Activated naive CD4-positive, alpha-beta T cell treated with anti-CD3 and anti-CD28 coated beads, Interleukin-2, amount 10 ng/mL, durations not matched to agents 7 days and 5 days (primary cell): ENCODE measurements around the gene LRRC8B.

Experiments used
- CTCF ChIA-PET: fragments of 350-600 bp; sonication (Branson Sonifier 250); formaldehyde crosslinking; loops from one replicate; lab custom pipeline; 2021; ENCODE audit warnings: antibody characterized with exemption; lab: Charles Lee
- DNase-seq: peaks from one replicate; pipeline ENCODE4 v3.0.0-alpha.2; 2020
- H3K27ac Mint-ChIP-seq: one replicate; pipeline ENCODE4 v1.8.0; 2021; ENCODE audit warnings: mild to moderate bottlenecking, moderate library complexity, mixed read lengths
- H3K27me3 Mint-ChIP-seq: one replicate; pipeline ENCODE4 v1.8.0; 2021; ENCODE audit warnings: mild to moderate bottlenecking, mixed read lengths
- H3K36me3 Mint-ChIP-seq: one replicate; pipeline ENCODE4 v1.8.0; 2021; ENCODE audit warnings: mixed read lengths
- H3K4me1 Mint-ChIP-seq: one replicate; pipeline ENCODE4 v1.8.0; 2021; ENCODE audit warnings: mixed read lengths
- H3K4me3 Mint-ChIP-seq: one replicate; pipeline ENCODE4 v1.8.0; 2021; ENCODE audit warnings: mild to moderate bottlenecking, moderate library complexity, mixed read lengths
- H3K9me3 Mint-ChIP-seq: one replicate; pipeline ENCODE4 v1.8.0; 2021; ENCODE audit warnings: mixed read lengths

LRRC8B gene

GRCh38 chr1:89524369-89525168 is at the start of gene LRRC8B:
Gene LRRC8B (plus strand): TSS chr1:89524829. CDS start chr1:89582651, 57,822 bp downstream.
- Mint-ChIP-seq H3K36me3 (peaks cover 4% of the 10 kb centered on the region), H3K4me3 (no peak within 1 kb of the TSS), H3K27ac (peak within 1 kb of the TSS; percentile 89), H3K4me1 (peaks cover 14% of the 10 kb centered on the region), H3K27me3 (no peaks in the 10 kb centered on the region), H3K9me3 (peaks cover 2% of the 10 kb centered on the region)
- CTCF ChIA-PET = interaction anchor here (1.1 kb wide), 2 partner anchors 37 to 105 kb away, joined by 3 read pairs; no protein-coding TSS in a partner anchor
- peak; percentile 92 for DNase-seq

- no peak overlapping the region for H3K27ac Mint-ChIP-seq
- peaks cover 11% of the 10 kb centered on the region for H3K36me3 Mint-ChIP-seq
- peaks cover 24% of the 10 kb centered on the region for H3K27me3 Mint-ChIP-seq
- peaks cover 24% of the 10 kb centered on the region for H3K9me3 Mint-ChIP-seq
- no peak overlapping the region for H3K4me3 Mint-ChIP-seq
- CTCF ChIA-PET = interaction anchor here (1.0 to 1.6 kb wide), 2 partner anchors 11 to 40 kb away, joined by 3 to 4 read pairs; no protein-coding TSS in a partner anchor
- no peak for DNase-seq
- H3K4me1 Mint-ChIP-seq = peaks cover 3% of the 10 kb centered on the region
Measured at GRCh38 chr1:89475269-89475668, 49.4 kb upstream of the LRRC8B start.

GRCh38 chr1:89476072-89476471 is 48.6 kb upstream of the LRRC8B start:
- no peak for DNase-seq
- H3K36me3 Mint-ChIP-seq = peaks cover 11% of the 10 kb centered on the region
- no peak overlapping the region for H3K27ac Mint-ChIP-seq
- H3K4me3 Mint-ChIP-seq = no peak overlapping the region
- H3K27me3 Mint-ChIP-seq = peaks cover 31% of the 10 kb centered on the region
- CTCF ChIA-PET = interaction anchor here (1.6 kb wide), 1 partner anchor 10 kb away, joined by 3 read pairs; no protein-coding TSS in a partner anchor
- H3K9me3 Mint-ChIP-seq = peaks cover 28% of the 10 kb centered on the region
- H3K4me1 Mint-ChIP-seq = peaks cover 3% of the 10 kb centered on the region

- H3K9me3 Mint-ChIP-seq = peaks cover 22% of the 10 kb centered on the region
- H3K27me3 Mint-ChIP-seq = peaks cover 20% of the 10 kb centered on the region
- peaks cover 13% of the 10 kb centered on the region for H3K4me1 Mint-ChIP-seq
- H3K27ac Mint-ChIP-seq = no peak overlapping the region
- peak; percentile 90 for DNase-seq
- peaks cover 3% of the 10 kb centered on the region for H3K36me3 Mint-ChIP-seq
- CTCF ChIA-PET = interaction anchor here (0.6 to 6.0 kb wide), 33 partner anchors 13 to 632 kb away, joined by 3 to 58 read pairs (median 4); partner anchors contain the start of gene LRRC8C
- H3K4me3 Mint-ChIP-seq = no peak overlapping the region
Measured at GRCh38 chr1:89483010-89483756, 41.4 kb upstream of the LRRC8B start.

DNA sequence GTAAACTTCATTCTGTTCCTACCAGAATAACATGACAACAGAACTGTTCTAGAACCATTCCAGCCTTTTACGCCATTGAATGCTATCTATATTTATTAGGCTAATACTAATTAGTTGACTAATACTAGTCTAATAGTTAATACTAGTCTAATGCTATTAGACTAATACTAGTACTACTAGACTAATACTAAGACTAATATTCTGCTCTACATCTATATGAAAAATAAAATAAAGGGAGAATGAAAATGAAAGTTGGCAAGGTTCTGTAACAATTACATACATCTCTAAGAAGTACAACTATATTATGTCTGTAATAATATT is 40.9 kb upstream of the LRRC8B start:
- Mint-ChIP-seq H3K27me3 (peaks cover 20% of the 10 kb centered on the region), H3K36me3 (peaks cover 3% of the 10 kb centered on the region), H3K4me3 (no peak overlapping the region), H3K27ac (no peak overlapping the region), H3K9me3 (peaks cover 22% of the 10 kb centered on the region), H3K4me1 (peaks cover 18% of the 10 kb centered on the region)
- CTCF ChIA-PET = interaction anchor here (0.6 to 6.0 kb wide), 31 partner anchors 14 to 633 kb away, joined by 3 to 58 read pairs (median 4); partner anchors contain the start of gene LRRC8C
- DNase-seq = no peak

GRCh38 chr1:89484092-89485038 is 40.3 kb upstream of the LRRC8B start:
- CTCF ChIA-PET = interaction anchor here (0.7 to 6.0 kb wide), 31 partner anchors 14 to 634 kb away, joined by 3 to 58 read pairs (median 4); partner anchors contain the start of gene LRRC8C
- peaks cover 24% of the 10 kb centered on the region for H3K4me1 Mint-ChIP-seq
- peaks cover 18% of the 10 kb centered on the region for H3K9me3 Mint-ChIP-seq
- no peak overlapping the region for H3K27ac Mint-ChIP-seq
- no peak for DNase-seq
- no peak overlapping the region for H3K4me3 Mint-ChIP-seq
- peaks cover 3% of the 10 kb centered on the region for H3K36me3 Mint-ChIP-seq
- peaks cover 20% of the 10 kb centered on the region for H3K27me3 Mint-ChIP-seq

DNA sequence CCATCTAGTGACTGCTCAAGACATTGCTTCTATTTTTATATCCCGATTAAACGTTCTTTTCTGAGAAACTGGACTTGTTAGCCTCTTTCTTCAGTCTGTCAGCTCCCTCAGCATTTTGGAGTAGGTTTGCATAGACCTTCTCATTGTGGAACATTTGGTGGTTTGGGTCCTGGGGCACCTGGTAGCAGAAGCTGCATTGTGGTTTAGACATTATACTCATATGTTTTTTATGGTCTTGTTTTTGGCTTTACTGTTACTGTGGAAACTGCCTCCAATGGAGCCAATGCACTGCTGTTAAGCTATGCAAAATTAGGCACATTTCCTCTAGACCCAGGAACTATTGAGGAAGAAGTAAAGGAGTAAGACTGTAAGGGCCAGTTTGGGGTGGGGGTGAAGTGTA is 36.7 kb upstream of the LRRC8B start:
- no peak overlapping the region for H3K4me3 Mint-ChIP-seq
- peaks cover 8% of the 10 kb centered on the region for H3K36me3 Mint-ChIP-seq
- peaks cover 6% of the 10 kb centered on the region for H3K9me3 Mint-ChIP-seq
- DNase-seq = no peak
- peaks cover 28% of the 10 kb centered on the region for H3K4me1 Mint-ChIP-seq
- H3K27me3 Mint-ChIP-seq = peaks cover 20% of the 10 kb centered on the region
- CTCF ChIA-PET = interaction anchor here (0.7 to 2.0 kb wide), 6 partner anchors 11 to 275 kb away, joined by 3 to 10 read pairs (median 3); partner anchors contain the start of gene LRRC8B
- no peak overlapping the region for H3K27ac Mint-ChIP-seq

GRCh38 chr1:89489047-89489729 is 35.4 kb upstream of the LRRC8B start:
- H3K36me3 Mint-ChIP-seq = peaks cover 9% of the 10 kb centered on the region
- peaks cover 20% of the 10 kb centered on the region for H3K27me3 Mint-ChIP-seq
- no peak overlapping the region for H3K4me3 Mint-ChIP-seq
- H3K4me1 Mint-ChIP-seq = peaks cover 23% of the 10 kb centered on the region
- CTCF ChIA-PET = interaction anchor here (0.9 to 2.0 kb wide), 4 partner anchors 9 to 273 kb away, joined by 3 to 10 read pairs (median 4); no protein-coding TSS in a partner anchor
- no peak for DNase-seq
- H3K9me3 Mint-ChIP-seq = peaks cover 8% of the 10 kb centered on the region
- H3K27ac Mint-ChIP-seq = no peak overlapping the region

GRCh38 chr1:89490389-89490788 is 34.2 kb upstream of the LRRC8B start:
- DNase-seq = no peak
- Mint-ChIP-seq H3K4me1 (peaks cover 23% of the 10 kb centered on the region), H3K4me3 (no peak overlapping the region), H3K27me3 (peaks cover 20% of the 10 kb centered on the region), H3K27ac (no peak overlapping the region), H3K36me3 (peaks cover 9% of the 10 kb centered on the region), H3K9me3 (peaks cover 8% of the 10 kb centered on the region)
- CTCF ChIA-PET = no interaction called here

DNA sequence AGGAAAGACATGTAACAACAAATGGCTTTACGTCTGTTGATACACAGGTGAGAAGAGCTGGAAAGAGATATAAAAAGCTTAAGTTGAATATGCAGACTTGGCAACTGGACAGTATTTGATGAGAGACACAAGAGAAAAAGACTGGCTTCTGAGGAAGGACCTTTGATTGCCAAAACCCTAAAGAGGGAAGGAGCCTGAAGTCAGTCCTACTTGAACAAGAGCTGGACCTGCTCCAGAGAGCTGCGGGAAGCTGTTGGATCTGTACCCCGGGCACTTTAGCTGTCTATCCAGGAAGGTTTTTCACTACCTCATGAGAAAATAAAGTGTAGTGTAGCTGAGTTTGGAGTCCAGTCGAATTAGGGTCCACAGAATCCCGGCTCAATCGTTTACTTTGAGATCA is 25.3 kb upstream of the LRRC8B start:
- H3K4me1 Mint-ChIP-seq = no peaks in the 10 kb centered on the region
- H3K9me3 Mint-ChIP-seq = no peaks in the 10 kb centered on the region
- peaks cover 14% of the 10 kb centered on the region for H3K27me3 Mint-ChIP-seq
- CTCF ChIA-PET = interaction anchor here (0.8 to 1.5 kb wide), 7 partner anchors 11 to 525 kb away, joined by 3 to 5 read pairs (median 3); no protein-coding TSS in a partner anchor
- no peak overlapping the region for H3K27ac Mint-ChIP-seq
- H3K36me3 Mint-ChIP-seq = no peaks in the 10 kb centered on the region
- DNase-seq = no peak
- no peak overlapping the region for H3K4me3 Mint-ChIP-seq

- Mint-ChIP-seq H3K4me1 (no peaks in the 10 kb centered on the region), H3K27me3 (peaks cover 30% of the 10 kb centered on the region), H3K9me3 (no peaks in the 10 kb centered on the region), H3K27ac (no peak overlapping the region), H3K36me3 (no peaks in the 10 kb centered on the region), H3K4me3 (no peak overlapping the region)
- CTCF ChIA-PET = no interaction called here
- no peak for DNase-seq
Measured at GRCh38 chr1:89502042-89502441, 22.6 kb upstream of the LRRC8B start.

DNA sequence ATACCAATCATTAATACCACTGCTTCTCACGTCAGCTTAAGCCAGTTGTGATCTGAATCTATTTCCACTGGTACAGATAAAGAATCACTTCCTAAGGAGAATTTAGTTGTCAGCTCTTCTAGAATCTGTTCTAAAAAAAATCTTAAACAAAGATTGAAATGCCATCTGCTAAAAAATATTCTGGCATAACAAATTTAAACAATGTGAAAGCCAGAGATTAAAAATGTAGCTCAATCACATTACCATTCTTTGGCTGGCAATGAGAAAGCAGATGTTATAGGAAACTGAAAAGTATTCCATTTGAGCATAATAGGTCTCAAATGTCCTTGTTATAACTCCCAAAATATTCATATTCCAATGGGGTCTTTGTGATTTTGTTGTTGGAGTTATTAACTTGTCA is 21.7 kb upstream of the LRRC8B start:
- CTCF ChIA-PET = interaction anchor here (0.7 kb wide), 1 partner anchor 9 kb away, joined by 3 read pairs; no protein-coding TSS in a partner anchor
- DNase-seq = no peak
- Mint-ChIP-seq H3K9me3 (peaks cover under 1% of the 10 kb centered on the region), H3K36me3 (no peaks in the 10 kb centered on the region), H3K4me1 (no peaks in the 10 kb centered on the region), H3K27ac (no peak overlapping the region), H3K27me3 (peaks cover 32% of the 10 kb centered on the region), H3K4me3 (no peak overlapping the region)

DNA sequence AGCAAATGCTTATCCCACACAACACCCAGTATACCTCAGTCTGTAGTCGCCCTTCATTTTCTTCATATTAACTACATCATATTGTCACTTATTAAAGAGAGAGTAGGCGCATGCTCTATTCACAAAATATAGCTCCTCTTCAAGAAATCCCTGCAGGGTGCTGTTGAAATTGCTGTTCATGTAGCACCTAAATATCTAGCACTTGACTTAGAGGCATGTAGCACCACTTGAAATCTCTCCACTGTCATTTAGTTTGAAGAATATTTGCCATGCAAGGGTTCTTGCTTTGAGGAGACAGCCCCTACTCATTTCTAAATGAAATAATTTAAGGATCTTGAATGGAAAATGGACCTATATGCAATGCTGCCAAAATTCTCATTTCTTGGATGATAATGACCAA is 20.9 kb upstream of the LRRC8B start:
- Mint-ChIP-seq H3K4me3 (no peak overlapping the region), H3K27me3 (peaks cover 36% of the 10 kb centered on the region), H3K36me3 (no peaks in the 10 kb centered on the region), H3K4me1 (no peaks in the 10 kb centered on the region), H3K27ac (no peak overlapping the region), H3K9me3 (peaks cover 6% of the 10 kb centered on the region)
- DNase-seq = no peak
- CTCF ChIA-PET = no interaction called here
